ENCODE measurements around the gene MYH6.

- TF ChIP-seq CTCF (IDR thresholded peaks at IDR 0.05 in 8 of 11, conservative IDR thresholded peaks at IDR 0.05 in 3 of 11): no peak
- TF ChIP-seq POLR2AphosphoS5 (IDR thresholded peaks at IDR 0.05): no peak
Observed at GRCh38 chr14:23445773-23446172, 37.7 kb upstream of the MYH6 start.

Measured in spleen (tissue), 7 donors.